ENCODE measurements around the gene SLC2A9.
"Not testable (repeated sequence)": the region's sequence is repeated elsewhere in the genome, so short reads cannot be mapped to it uniquely, and the experiment has no call there.

Gene SLC2A9

GRCh38 chr4:9808077-9808476 is 213.2 kb downstream of the SLC2A9 start:
- DNase-seq = no peak

- DNase-seq = no peak
Measured at GRCh38 chr4:9804918-9805317, 216.4 kb downstream of the SLC2A9 start.

- no peak for DNase-seq
Measured at GRCh38 chr4:9800848-9801247, 220.4 kb downstream of the SLC2A9 start.

- not testable (repeated sequence) for DNase-seq
Measured at GRCh38 chr4:9796641-9797040, 224.7 kb downstream of the SLC2A9 start.

- DNase-seq = no peak
Measured at GRCh38 chr4:9792381-9792780, 228.9 kb downstream of the SLC2A9 start.

- DNase-seq = not testable (repeated sequence)
Measured at GRCh38 chr4:9785891-9786290, 235.4 kb downstream of the SLC2A9 start.

- no peak for DNase-seq
Measured at GRCh38 chr4:9782136-9782436, 239.2 kb downstream of the SLC2A9 start.

- DNase-seq = no peak
Measured at GRCh38 chr4:9781343-9782135, 239.8 kb downstream of the SLC2A9 start, which contains the start of gene DRD5. TSS of gene DRD5 (plus strand) at chr4:9781634. CDS start at chr4:9782030, 396 bp downstream.

Measured in activated CD4-positive, alpha-beta T cell treated with anti-CD3 and anti-CD28 coated beads for 4 hours (primary cell).